G401 (cell line): ENCODE data around the gene LIMS1. TPM values are rescaled to one million over a fixed set of nuclear protein-coding genes. Genes with fewer than 3 reads are reported as not detected.
"Not testable (repeated sequence)": the region's sequence is repeated elsewhere in the genome, so short reads cannot be mapped to it uniquely, and the experiment has no call there.

Experiments used
- DNase-seq: peaks from one replicate; pipeline ENCODE4 v3.0.0-alpha.2; 2015; ENCODE audit warnings: low spot score
- in situ Hi-C: cut with HindIII; loops from 2 replicates; pipeline ENCODE4 v1.10.0; 2016; ENCODE audit warnings: low sequenced_read_pairs, mixed read lengths
- total RNA-seq: library from RNA; depleted of rRNA; stranded (reverse); fragments of >200 nt; shearing (Covaris generic); gene quantifications from 2 replicates; pipeline ENCODE4 v1.2.3, GENCODE V29; 2014

LIMS1 gene
- total RNA-seq, 1 experiment from 2014 or later = 68.3 TPM

- in situ Hi-C loops = no loop called here
- no peak for DNase-seq
Measured at GRCh38 chr2:108625186-108625827, 91.0 kb downstream of the LIMS1 start.

GRCh38 chr2:108625828-108626195, 91.5 kb downstream of the LIMS1 start:
- in situ Hi-C loops = no loop called here
- DNase-seq = no peak

- in situ Hi-C loops = no loop called here
- DNase-seq = no peak
Measured at GRCh38 chr2:108626995-108627394, 92.7 kb downstream of the LIMS1 start.

- DNase-seq = no peak
- in situ Hi-C loops = no loop called here
Measured at GRCh38 chr2:108627911-108628567, 93.8 kb downstream of the LIMS1 start.

- in situ Hi-C loops = no loop called here
- DNase-seq = no peak
Measured at GRCh38 chr2:108628936-108629335, 94.7 kb downstream of the LIMS1 start.

- no peak for DNase-seq
- in situ Hi-C loops = no loop called here
Measured at GRCh38 chr2:108629417-108629816, 95.1 kb downstream of the LIMS1 start.

GRCh38 chr2:108630567-108631405, 96.5 kb downstream of the LIMS1 start:
- in situ Hi-C loops = no loop called here
- DNase-seq = no peak

GRCh38 chr2:108632332-108633160, 98.3 kb downstream of the LIMS1 start:
- no peak for DNase-seq
- in situ Hi-C loops = no loop called here

- no peak for DNase-seq
- in situ Hi-C loops = no loop called here
Measured at GRCh38 chr2:108633409-108633808, 99.1 kb downstream of the LIMS1 start.

- no peak for DNase-seq
- in situ Hi-C loops = no loop called here
Measured at GRCh38 chr2:108634011-108634410, 99.7 kb downstream of the LIMS1 start.

- in situ Hi-C loops = no loop called here
- no peak for DNase-seq
Measured at GRCh38 chr2:108634576-108635160, 100.4 kb downstream of the LIMS1 start.

GRCh38 chr2:108635630-108636354, 101.5 kb downstream of the LIMS1 start:
- in situ Hi-C loops = no loop called here
- no peak for DNase-seq

GRCh38 chr2:108637304-108637669, 103.0 kb downstream of the LIMS1 start:
- no peak for DNase-seq

GRCh38 chr2:108640731-108641130, 106.5 kb downstream of the LIMS1 start:
- in situ Hi-C loops = no loop called here
- no peak for DNase-seq

More at GRCh38 chr2:108637304-108637669, 103.0 kb downstream of the LIMS1 start:
- in situ Hi-C loops = no loop called here

- no peak for DNase-seq
- in situ Hi-C loops = no loop called here
Measured at GRCh38 chr2:108641756-108642155, 107.5 kb downstream of the LIMS1 start.

- in situ Hi-C loops = no loop called here
Measured at GRCh38 chr2:108643261-108643849, 109.1 kb downstream of the LIMS1 start.

GRCh38 chr2:108643862-108644261, 109.6 kb downstream of the LIMS1 start:
- in situ Hi-C loops, DNase-seq: not testable (repeated sequence)

More at GRCh38 chr2:108643261-108643849, 109.1 kb downstream of the LIMS1 start:
- no peak for DNase-seq

GRCh38 chr2:108644446-108644845, 110.2 kb downstream of the LIMS1 start:
- in situ Hi-C loops, DNase-seq: not testable (repeated sequence)
